Activated CD8-positive, alpha-beta memory T cell treated with anti-CD3 and anti-CD28 coated beads, Interleukin-2, amount 50 U/mL, for 24 hours (primary cell): ENCODE results near the gene OR52N1.

Experiments used
- DNase-seq: peaks from one replicate; pipeline ENCODE4 v3.0.0-alpha.2; 2020; ENCODE audit errors: extremely low read depth

OR52N1 gene

GRCh38 chr11:5791165-5791564 lies at the start of gene OR52N1:
TSS of gene OR52N1 (minus strand) at chr11:5791265. CDS start at chr11:5788816, 2,449 bp downstream.
- no peak for DNase-seq

DNA sequence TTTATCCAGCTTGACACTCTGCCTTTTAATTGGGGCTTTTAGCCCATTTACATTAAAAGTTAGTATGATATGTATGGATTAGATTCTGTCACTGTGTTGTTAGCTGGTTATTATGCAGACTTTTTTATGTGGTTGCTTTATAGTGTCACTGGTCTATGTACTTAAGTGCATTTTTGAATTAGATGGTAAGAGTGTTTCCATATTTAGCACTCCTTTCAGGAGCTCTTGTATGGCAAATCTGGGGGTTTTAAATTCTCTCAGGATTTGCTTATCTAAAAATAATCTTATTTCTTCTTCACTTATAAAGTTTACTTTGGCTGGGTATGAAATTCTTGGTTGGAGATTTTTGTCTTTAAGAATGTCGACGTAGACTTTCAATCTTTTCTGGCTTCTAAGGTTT lies 46.6 kb upstream of the OR52N1 start:
- DNase-seq, result no peak

DNA sequence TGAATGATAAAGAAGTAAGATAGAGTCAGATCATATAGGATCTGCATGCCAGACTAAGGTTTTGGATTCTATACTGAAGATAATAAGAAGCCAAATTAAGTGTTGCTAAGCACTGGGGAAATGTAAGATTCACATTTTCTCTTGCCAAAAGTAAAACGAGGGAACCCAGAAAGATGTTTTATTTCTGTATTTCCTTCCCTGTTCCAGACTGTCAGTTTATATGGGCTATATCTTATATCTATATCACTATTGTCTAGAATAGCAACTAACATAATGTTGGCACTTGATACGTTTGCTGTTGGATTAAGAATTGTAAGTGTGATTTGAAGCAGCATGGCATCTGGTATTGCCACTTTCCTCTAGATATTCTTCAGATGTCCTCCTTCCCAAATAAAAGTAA lies 42.4 kb upstream of the OR52N1 start:
- no peak for DNase-seq

- no peak for DNase-seq
Measured at GRCh38 chr11:5831196-5831829, 40.2 kb upstream of the OR52N1 start.

GRCh38 chr11:5818245-5818886 lies 27.3 kb upstream of the OR52N1 start:
- no peak for DNase-seq

DNA sequence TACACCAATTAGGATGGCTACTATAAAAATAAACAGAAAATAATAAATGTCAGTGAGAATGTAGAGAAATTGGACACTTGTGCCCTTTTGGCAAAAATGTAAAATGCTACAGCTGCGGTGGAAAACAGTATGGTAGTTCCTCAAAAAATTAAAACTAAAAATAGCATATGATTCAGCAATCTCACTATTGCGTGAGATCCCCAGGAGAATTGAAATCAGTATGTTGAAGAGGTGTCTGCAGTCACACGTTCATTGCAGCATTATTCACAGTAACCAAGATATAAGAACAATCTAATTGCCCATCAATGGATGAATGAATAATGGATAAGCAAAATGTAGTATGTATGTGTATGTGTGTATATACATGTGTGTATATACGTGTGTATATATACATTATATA lies 24.5 kb upstream of the OR52N1 start:
- DNase-seq, result no peak

DNA sequence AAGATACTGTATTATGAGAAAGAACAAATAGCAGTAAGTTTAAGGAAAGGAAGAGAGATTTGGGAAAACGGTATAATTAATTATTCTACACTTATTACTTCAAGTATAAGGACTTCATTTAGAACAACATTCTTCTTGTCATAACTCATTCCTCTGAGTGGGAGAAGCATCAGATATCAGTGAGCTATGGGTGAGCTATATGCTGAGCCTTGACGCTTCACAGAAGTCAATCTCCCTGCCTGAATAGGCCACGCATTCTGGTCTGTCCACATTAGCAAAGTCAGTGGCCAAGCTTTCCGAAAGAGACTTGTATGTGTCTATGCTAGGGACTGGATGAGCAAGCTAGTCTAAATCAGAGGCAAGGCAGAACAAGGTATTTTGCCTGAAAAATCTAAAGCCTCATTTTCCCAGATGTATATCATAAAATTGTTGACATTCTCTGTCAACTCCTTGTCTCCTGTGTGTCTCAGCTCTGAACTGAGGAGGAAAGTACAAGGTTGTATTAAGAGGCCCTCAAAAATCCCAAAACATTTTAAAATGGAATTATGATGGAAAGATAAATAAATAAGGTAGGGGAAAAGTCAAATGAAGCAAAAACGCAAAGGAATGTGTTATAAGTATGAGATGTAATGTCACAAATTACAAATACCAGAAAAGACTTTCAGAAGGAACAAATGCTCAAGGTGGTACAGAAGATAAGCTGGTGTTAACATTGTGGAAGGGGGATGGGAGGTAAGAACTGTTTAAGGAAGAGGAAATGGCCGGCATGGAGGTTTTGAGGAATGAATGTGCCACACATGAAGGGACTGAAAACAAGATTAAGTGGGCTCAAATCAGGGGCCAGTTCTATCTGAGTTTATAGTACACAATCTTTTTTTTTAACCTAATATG lies 19.1 kb upstream of the OR52N1 start:
- no peak for DNase-seq

- DNase-seq, result no peak
Measured at GRCh38 chr11:5809122-5809519, 18.1 kb upstream of the OR52N1 start.

GRCh38 chr11:5808500-5809121 lies 17.5 kb upstream of the OR52N1 start, which contains the start of gene OR52N2:
TSS of gene OR52N2 (plus strand) at chr11:5808924. CDS start at chr11:5820336, 11,412 bp downstream.
- peak; percentile 25 for DNase-seq

DNA sequence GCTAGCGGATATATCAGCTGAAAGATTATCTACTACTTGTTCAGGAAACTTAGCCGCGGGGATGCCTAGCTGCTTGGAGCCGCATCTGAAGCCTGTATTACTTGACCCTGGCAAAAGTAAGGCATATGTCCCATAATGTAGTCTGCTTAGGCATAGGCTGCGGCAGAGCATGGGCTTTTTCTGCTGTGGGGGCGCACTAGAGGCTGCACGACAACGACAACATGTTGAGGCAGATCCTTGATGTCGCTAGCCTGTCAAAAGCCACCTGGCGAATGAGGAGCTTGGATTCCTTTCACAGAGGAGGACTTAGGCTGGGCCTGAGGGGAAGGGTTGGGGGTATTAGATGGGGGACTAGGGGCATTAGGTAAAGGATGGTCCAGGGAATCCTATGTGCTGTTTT lies 16.5 kb upstream of the OR52N1 start:
- no peak for DNase-seq

DNA sequence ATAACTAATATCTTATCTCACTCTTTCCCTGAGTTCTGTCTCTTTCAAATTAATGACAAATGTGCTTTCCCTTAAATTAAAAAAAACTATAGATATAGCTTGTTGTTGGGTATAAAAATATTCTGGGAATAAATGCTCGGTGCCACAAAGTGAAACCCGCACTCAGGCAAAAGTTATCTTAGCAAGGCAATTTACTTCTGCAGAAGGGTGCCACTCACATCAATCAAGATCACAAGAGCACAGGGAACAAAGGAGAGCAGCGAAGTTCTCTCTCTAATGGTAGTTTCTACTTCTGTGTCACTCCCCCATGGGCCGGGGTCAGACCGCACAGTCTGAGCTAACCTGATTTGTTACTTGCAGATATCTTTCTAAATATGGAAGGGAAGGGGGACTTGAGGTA lies 12.9 kb upstream of the OR52N1 start:
- DNase-seq, result no peak

GRCh38 chr11:5796541-5796940 lies 5.5 kb upstream of the OR52N1 start:
- no peak for DNase-seq

DNA sequence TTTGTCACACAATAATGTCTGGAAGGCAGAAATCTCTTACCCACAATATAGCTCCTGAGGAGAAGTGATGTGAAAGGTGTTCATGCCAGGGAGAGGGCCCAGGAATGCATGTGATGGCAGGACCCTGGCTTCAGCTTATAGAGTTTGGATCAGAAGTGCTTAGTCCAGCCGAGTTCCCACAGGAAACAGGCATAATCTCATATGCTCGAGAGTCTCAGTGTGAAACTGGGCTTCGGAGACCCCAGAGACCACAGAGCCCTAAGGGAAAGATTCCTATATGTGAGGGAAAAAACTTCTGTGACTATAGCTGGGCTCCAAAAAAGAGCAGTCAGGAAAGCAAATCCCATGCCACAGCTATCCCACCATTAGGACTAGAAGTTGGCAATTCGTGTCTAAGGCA lies 7.8 kb downstream of the OR52N1 start, which contains the start of gene OR52N5:
Gene OR52N5 (minus strand): TSS at position 101 of the 400 bp plus-strand sequence. CDS start 4,721 bp downstream, outside the sequence.
- no peak for DNase-seq

DNA sequence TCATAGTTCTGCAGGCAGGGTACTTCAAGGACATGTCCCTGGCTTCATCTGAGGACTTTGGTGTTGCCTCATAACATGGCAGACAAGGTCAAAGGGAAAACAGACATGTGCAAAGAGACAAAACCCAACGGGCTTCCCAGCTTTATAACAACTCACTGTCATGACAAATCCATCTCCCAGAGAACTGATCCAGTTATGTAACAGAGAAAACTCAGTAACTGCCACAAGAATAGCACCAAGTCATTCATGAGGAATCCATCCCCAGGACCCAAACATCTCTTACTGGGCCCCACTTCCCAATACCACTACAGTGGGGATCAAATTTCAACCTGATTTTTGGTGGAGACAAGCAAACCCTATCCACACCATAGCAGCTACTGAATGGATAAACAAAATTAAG lies 24.0 kb downstream of the OR52N1 start:
- DNase-seq, result no peak

DNA sequence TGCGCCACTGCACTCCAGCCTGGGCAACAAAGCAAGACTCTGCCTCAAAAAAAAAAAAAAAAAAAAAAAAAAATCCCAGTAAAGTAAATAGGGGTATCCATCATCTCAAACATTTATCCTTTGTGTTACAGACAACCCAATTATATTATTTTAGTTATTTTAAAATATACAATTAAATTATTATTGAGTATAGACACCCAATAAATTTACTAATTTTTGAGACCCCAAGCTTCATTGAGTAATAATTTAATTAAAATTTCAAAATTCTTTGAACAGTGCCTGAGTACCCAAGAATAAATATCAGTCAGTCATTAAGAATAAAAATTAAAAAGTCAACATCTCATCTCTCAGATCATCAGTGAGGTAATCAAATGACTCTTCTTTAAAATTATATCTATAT lies 37.1 kb downstream of the OR52N1 start, which contains the start of gene OR52N4:
Gene OR52N4 (plus strand): TSS at position 301 of the 400 bp plus-strand sequence. CDS start 498 bp downstream, outside the sequence.
- no peak for DNase-seq

- no peak for DNase-seq
Measured at GRCh38 chr11:5749836-5750235, 41.2 kb downstream of the OR52N1 start.

GRCh38 chr11:5746614-5747013 lies 44.5 kb downstream of the OR52N1 start:
- no peak for DNase-seq

DNA sequence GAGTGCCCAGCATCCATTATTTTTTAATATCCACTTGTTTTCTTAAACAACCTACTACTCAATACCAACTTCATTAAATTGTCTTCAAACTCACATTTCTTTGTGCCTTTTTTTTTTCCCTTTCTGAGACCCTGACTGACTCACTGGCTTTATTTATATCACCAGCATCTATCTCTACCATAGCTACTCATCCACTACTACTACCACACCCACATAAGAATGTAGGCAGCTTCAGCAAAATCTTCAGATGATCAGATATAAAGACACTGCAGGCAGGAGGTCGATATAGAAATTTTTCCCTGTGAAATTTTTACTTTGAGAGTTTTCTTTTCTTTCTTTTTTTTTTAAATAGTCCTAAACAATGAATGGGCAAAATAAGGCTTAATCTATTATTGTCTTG lies 52.6 kb downstream of the OR52N1 start:
- DNase-seq, result no peak

DNA sequence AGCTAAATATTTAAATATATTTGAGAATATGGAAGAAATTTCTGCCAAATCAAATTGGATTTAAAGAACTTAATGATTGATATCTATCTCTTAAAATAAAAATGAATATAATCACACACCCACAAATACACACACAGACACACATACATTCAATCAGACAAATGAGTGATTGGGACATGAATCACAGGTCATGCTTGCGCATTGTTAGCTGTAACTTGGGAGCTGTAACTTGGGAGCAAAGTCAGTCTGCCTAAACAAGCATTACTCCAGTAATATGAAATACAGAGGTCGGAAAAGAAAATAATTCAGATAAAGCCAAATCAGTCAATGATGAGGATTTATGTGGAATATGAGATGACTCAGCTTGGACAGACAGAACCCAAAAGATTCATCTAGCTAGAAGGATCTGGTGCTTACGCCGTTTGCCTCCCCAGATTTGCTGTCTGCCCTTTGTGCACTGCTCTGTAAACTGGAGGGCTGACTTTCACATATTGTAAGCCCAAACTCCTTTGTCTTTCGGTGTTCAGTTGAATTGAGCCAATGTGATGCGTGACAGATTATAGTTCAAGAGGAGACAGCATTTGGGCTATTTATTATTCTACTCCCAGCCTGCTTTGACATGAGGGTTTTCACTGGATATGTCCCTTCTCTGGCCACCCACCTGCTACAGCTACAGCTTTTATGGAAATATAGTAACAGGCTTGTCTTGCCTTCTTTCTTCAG lies 53.2 kb downstream of the OR52N1 start:
- no peak for DNase-seq

DNA sequence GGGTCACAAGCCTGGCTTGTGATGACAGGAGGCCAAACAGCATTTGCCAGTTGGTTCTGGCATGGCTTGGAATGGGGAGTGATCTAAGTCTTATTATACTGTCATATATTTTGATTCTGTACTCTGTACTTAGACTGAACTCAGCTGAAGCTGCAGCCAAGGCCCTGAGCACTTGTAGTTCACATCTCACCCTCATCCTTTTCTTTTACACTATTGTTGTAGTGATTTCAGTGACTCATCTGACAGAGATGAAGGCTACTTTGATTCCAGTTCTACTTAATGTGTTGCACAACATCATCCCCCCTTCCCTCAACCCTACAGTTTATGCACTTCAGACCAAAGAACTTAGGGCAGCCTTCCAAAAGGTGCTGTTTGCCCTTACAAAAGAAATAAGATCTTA lies 54.0 kb downstream of the OR52N1 start:
- DNase-seq, result no peak
